Panc1 (cell line): Measurements from ENCODE around the gene HCN4.

Source experiments
- CTCF ChIP-seq: fragments of 450-650 bp; IDR thresholded peaks from 2 replicates; pipeline ENCODE4 v1.5.1; 2017; ENCODE audit warnings: mild to moderate bottlenecking
- POLR2AphosphoS5 ChIP-seq: IDR thresholded peaks from 2 replicates; pipeline ENCODE4 v1.6.1; 2012; ENCODE audit warnings: mild to moderate bottlenecking, low read depth, low read length, moderate library complexity
- REST ChIP-seq, 2 experiments: IDR thresholded peaks; 2 replicates each; pipeline ENCODE4 v1.6.1; 2011 to 2012; ENCODE audit warnings: low read depth in 2 of 2, control low read depth in 1 of 2, low read length in 1 of 2, mild to moderate bottlenecking in 1 of 2, moderate library complexity in 1 of 2; ENCODE audit not compliant: insufficient read depth in 1 of 2

GRCh38 chr15:73382115-73382514 lies 13.4 kb upstream of the HCN4 start:
- TF ChIP-seq CTCF = no peak
- TF ChIP-seq POLR2AphosphoS5 = no peak
- no peak for TF ChIP-seq REST (IDR thresholded peaks at IDR 0.05; ENCODE audit: insufficient read depth in 1 of 2, low read depth in 2 of 2, low read length in 1 of 2)
